ENCODE measurements around the gene MPRIP.

GRCh38 chr17:17053446-17054379, 11.5 kb downstream of the MPRIP start:
- TF ChIP-seq, protein P1, sequence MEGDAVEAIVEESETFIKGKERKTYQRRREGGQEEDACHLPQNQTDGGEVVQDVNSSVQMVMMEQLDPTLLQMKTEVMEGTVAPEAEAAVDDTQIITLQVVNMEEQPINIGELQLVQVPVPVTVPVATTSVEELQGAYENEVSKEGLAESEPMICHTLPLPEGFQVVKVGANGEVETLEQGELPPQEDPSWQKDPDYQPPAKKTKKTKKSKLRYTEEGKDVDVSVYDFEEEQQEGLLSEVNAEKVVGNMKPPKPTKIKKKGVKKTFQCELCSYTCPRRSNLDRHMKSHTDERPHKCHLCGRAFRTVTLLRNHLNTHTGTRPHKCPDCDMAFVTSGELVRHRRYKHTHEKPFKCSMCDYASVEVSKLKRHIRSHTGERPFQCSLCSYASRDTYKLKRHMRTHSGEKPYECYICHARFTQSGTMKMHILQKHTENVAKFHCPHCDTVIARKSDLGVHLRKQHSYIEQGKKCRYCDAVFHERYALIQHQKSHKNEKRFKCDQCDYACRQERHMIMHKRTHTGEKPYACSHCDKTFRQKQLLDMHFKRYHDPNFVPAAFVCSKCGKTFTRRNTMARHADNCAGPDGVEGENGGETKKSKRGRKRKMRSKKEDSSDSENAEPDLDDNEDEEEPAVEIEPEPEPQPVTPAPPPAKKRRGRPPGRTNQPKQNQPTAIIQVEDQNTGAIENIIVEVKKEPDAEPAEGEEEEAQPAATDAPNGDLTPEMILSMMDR (IDR thresholded peaks at IDR 0.05; ENCODE audit: poor library complexity, severe bottlenecking), result no peak
- TF ChIP-seq MXI1 (conservative IDR thresholded peaks at IDR 0.05; ENCODE audit: poor library complexity, severe bottlenecking), result no peak
